ENCODE data around the gene GP1BB.

DNA sequence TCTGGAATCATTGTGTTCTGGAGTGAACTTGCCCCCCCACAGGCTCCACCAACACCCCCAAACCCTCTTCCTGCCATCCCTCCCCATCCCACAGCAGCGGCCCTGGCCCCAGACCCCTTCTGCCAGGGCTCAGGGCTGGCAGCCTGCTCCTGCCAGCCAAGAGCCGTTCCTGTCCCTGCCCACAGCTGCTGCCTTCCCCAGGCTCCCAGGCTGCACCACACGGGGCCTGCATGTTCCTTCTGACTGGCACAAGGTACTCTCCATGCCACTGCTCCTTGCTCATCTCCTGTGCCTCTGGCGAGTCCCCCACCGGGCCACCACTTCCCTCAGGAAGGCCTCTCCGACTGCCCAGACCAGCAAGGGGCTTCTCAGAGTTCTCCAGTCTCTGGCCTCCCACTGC, 4.9 kb downstream of the GP1BB start:
- TF ChIP-seq, protein P1, sequence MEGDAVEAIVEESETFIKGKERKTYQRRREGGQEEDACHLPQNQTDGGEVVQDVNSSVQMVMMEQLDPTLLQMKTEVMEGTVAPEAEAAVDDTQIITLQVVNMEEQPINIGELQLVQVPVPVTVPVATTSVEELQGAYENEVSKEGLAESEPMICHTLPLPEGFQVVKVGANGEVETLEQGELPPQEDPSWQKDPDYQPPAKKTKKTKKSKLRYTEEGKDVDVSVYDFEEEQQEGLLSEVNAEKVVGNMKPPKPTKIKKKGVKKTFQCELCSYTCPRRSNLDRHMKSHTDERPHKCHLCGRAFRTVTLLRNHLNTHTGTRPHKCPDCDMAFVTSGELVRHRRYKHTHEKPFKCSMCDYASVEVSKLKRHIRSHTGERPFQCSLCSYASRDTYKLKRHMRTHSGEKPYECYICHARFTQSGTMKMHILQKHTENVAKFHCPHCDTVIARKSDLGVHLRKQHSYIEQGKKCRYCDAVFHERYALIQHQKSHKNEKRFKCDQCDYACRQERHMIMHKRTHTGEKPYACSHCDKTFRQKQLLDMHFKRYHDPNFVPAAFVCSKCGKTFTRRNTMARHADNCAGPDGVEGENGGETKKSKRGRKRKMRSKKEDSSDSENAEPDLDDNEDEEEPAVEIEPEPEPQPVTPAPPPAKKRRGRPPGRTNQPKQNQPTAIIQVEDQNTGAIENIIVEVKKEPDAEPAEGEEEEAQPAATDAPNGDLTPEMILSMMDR (IDR thresholded peaks at IDR 0.05 in 4 of 5, conservative IDR thresholded peaks at IDR 0.05 in 1 of 5): no peak
- no peak for TF ChIP-seq POLR2A (IDR thresholded peaks at IDR 0.05)
